Fibroblast of skin of scalp (primary cell): ENCODE measurements around the gene MUC6.

Source experiments
- DNase-seq: peaks from one replicate; pipeline ENCODE4 v3.0.0-alpha.2; 2013

Gene MUC6

DNA sequence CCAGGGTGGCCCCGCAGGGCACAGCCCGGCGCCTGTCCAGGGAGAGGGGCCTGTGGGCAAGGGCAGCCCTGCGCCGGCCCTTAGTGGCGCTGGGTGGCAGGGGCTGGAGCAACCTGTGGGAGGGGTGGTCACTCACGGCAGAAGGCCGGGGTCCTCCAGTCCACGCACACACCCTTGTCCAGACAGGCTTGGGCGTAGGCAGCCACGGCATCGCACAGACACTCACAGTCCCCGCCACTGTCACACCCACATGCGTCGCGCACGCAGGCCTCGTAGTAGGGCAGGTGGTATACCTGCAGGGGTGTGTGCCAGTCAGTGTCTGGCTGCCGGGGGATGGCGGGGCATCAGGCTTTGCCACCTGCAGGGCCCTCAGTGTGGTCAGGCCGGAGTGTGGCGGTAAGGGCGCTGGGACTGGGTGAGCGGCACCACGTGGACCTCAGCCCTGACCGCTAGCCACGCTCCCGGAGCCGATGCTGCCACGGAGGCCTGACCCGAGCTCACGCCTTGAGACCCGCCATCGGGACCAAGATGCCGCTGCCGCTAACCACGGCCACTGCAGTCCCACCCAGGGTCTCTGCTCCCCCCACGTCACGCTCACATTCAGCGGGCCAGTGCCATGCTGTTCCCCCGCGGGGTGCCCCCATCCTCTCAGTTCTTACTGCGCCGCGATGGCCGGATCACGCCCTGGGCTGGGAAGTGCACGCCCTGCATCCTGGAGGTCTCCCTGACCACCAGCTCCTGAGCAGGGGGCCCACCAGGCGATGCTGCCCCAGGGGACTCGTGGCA lies 12.5 kb downstream of the MUC6 start:
- no peak for DNase-seq

DNA sequence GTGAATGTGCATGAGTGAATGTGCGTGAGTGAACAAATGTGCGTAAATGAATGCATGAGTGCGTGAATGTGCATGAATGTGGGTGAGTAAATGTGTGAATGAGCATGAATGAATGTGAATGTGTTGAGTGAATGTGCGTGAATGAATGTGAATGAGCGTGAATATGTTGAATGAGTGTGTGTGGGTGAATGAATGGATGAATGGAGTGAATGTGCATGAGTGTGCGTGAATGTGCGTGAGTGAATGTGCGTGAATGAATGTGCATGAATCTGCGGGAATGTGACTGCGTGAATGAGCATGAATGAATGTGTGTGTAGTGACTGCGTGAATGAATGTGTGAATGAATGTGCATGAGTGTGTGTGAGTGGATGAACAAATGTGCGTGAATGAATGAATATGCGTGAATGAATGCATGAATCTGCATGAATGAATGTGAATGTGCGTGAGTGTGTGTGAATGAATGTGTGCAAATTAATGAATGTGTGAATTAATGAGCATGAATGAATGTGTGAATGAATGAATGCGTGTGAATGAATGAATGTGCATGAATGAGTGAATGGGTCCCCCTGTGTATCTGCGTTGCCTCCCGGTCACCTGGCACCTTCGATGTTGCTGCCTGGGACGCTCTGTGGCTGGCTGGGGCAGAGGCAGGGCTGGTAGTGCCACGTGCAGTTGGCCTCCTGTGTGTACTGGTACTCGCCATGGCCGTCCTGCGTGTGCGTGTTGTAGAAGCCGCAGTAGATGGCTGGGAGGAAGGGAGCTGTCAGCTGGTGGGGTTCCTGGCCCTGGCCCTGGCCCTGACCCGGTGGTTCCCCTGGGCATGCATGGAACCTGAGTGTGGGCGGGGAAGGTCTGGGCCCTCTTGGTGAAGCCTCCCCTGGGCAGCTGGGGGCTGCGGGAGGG lies 13.4 kb downstream of the MUC6 start:
- no peak for DNase-seq

DNA sequence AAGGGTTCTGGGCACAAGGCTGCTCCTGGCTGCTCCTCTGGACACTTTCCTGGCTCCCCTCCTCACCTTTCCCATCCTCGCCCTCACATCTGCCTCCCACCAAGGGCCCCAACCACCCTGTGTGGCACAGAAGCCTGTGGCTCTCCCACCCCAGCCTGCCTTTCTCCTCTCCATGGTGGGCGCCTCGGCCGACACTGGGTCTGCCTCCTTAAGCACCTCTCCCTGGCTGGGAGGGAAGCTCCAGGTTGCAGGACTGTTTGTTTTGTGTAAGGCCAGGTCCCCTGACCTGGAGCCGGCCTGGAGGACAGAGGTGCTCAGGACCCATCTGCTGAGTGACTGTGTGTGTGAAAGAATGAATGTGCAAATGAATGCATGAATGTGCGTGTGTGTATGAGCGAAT lies 14.1 kb downstream of the MUC6 start:
- no peak for DNase-seq

DNA sequence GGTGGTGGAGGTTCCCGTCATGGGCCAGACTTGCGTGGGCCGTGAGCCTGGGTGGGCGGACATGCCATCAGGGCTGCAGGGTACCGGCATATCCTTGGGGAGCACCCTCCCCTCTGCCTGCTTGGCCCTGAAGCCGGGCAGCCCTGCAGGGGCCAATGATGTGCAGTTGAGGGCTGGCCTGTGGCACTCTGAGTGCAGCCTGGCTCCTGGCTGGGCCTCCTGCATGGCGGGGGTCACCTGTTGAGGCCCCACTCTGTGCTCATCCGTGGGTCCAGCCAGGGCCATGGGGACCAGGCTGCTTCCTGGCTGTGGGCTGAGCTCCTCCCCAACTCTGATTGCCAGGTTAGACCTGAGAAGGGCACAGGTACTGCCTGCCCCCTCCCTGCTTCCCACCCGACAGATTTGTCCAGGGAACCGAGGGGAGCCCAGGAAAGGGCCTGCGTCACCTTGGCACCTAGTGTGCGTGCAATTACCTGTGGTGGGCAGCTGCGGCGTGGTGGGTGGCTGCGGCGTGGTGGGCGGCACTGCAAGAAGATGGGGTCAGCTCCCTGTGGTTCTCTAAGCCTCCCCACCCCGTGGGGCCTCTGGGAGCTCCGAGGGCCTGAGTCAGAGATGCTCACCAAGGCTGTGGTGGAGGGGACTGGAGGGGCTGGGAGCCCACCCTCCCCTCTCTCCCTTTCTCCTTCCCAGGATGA lies 16.2 kb downstream of the MUC6 start:
- no peak for DNase-seq

DNA sequence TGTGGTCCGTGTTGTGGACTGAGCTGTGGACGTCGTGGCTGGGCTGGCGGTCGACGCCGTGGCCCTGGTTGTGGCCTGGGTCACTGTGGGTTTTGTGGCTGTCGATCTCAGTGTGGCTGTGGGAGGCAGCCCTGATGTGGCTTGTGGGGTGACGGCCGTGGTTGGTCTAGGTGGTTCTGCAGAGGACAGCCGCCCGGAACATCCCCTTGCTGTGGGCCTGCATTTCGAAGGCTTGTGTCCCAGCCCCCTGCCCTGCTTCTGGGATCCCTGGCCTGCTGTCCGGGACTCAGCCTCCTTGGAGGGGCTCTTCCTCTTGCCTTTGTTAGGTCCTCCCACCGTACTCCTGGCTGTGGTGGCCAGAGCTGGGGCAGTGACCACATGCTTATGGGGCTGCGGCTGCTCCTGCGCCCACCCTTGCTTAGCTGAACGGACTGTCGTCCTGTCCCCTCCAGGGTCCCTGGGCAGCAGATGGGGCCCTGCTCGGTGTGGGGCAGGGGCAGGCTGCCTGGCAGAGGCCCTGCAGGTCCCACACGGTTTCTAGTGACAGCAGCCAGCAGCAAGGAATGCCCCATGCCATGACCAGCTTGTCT lies 17.1 kb downstream of the MUC6 start:
- DNase-seq = no peak

DNA sequence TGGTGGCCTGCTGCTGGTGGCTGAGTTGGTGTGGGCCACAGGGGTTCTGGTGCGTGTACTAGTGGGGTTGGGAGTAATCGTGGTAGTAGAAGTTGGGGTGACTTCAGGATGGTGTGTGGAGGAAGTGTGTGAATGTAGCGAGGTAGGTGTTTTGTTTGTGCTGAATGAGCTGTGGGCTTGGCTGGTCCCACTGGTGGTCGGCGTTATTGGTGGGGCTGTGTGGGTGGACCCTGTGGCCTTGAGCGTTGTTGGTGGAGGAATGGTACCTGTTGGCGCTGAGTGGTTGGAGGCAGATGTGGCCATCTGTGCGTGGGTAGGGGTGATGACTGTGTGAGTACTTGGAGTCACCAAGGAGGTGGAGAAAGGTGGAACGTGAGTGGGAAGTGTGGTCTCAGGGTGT lies 18.4 kb downstream of the MUC6 start:
- DNase-seq = no peak

DNA sequence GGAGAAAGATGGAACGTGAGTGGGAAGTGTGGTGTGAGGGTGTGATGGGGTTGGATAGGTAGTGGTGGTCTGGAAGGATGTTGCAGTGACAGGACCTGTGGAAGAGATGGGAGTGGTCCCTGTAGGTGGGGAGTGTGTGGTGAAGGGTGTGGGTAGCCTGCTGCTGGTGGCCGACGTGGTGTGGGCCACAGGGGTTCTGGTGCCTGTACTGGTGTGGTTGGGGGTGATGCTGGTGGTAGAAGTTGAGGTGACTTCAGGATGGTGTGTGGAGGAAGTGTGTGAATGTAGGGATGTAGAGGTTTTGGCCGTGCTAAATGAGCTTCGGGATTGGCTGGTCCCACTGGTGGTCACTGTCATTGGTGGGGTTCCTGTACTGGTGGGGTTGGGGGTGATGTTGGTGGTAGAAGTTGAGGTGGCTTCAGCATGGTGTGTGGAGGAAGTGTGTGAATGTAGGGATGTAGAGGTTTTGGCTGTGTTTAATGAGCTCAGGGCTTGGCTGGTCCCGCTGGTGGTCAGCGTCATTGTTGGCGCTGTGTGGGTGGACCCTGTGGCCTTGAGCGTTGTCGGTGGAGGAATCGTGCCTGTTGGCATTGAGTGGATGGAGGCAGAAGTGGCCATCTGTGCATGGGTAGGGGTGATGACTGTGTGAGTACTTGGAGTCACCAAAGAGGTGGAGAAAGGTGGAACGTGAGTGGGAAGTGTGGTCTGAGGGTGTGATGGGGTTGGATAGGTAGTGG lies 19.1 kb downstream of the MUC6 start:
- no peak for DNase-seq

DNA sequence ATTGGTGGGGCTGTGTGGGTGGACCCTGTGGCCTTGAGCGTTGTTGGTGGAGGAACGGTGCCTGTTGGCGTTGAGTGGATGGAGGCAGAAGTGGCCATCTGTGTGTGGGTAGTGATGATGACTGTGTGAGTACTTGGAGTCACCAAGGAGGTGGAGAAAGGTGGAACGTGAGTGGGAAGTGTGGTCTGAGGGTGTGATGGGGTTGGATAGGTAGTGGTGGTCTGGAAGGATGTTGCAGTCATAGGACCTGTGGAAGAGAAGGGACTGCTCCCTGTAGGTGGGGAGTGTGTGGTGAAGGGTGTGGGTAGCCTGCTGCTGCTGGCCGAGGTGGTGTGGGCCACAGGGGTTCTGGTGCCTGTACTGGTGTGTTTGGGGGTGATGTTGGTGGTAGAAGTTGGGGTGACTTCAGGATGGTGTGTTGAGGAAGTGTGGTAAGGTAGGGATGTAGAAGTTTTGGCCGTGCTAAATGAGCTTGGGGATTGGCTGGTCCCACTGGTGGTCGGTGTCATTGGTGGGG lies 19.9 kb downstream of the MUC6 start:
- DNase-seq = peak; percentile 8

DNA sequence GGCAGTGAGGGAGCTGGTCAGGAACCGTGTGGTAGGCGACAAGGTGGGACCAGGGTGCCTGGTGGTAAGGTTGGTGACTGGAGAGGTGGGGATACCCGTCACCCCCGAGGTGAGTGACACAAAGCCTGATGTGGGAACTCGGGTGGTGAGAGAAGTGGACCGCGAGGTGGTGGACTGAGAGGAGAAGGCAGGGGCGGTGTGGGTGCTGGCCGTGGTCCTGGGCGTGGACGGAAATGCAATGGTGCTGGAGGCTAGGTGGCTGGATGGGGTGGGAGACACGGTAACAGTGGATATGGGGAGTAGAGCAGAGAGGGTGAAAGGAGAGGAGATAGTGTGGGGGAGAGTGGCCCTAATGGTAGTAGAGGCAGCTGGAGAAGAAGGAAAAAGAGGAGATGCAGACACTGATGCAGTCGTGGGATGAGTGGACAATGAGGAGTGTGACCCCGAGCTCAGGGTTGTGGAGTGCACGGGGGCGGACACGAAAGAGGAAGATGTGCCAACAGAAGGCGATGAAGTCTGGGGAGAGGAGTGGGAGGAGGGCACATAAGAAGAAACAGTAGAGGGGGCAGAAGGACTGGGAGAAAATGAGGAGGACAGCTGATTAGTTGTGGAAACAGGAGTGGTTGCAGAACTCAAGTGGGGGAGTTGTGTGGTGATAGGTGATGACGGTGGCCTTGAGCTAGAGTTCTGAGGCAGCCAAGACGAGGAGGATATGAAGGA lies 20.5 kb downstream of the MUC6 start:
- no peak for DNase-seq

DNA sequence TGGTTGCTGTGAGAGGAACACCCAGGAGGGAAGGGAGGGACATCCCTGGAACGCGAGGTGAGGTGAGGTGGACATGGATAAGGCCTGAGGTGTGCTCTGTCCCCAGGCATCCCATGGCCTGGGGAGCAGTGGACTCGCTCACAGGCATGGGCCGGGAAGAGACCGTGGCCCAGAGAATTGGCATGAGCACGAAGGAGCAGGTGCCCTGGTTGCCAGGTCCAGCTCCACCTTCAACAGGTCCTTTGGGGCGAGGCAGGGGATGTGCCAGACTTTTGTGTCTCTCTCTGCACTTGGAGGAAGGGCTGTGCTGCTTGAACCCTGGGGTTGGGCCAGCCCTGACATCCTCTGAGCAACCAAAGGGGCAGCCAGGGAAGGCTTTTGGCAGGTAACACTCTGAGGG lies 21.5 kb downstream of the MUC6 start:
- DNase-seq = no peak

DNA sequence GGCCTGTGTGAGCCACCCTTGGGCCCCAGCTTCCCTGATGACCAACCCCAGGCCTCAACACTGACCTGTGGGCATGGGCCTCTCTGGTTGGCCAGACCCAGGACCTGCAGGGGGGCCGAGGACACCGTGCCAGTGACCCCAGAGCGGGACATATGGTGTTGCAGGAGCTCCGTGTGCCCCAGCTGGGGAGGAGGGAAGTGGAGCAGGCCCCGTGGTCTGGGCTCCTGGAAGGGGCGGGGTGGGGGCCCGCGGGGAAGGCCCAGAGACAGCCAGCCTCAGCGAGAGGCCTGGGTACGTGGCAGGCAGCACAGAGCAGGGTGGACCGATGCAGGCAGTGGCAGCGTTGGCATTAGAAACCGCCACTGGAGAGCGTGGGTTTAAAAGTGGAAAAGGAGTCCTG lies 22.2 kb downstream of the MUC6 start:
- no peak for DNase-seq

DNA sequence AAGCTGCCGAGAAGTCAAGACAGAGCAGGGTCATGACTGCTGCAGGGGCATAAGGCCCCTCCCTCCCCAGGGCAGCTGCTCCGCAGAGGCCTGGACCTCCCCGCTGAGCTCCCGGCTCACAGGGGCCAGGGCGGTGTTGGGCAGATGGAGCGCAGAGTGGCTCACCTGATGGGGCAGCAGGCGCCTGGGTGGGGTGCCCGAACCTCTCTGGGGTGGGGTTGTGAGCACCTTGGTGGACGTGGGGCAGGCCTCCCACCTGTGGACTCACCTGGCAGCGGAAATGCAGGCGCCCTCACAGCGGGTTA lies 22.9 kb downstream of the MUC6 start:
- DNase-seq = no peak

DNA sequence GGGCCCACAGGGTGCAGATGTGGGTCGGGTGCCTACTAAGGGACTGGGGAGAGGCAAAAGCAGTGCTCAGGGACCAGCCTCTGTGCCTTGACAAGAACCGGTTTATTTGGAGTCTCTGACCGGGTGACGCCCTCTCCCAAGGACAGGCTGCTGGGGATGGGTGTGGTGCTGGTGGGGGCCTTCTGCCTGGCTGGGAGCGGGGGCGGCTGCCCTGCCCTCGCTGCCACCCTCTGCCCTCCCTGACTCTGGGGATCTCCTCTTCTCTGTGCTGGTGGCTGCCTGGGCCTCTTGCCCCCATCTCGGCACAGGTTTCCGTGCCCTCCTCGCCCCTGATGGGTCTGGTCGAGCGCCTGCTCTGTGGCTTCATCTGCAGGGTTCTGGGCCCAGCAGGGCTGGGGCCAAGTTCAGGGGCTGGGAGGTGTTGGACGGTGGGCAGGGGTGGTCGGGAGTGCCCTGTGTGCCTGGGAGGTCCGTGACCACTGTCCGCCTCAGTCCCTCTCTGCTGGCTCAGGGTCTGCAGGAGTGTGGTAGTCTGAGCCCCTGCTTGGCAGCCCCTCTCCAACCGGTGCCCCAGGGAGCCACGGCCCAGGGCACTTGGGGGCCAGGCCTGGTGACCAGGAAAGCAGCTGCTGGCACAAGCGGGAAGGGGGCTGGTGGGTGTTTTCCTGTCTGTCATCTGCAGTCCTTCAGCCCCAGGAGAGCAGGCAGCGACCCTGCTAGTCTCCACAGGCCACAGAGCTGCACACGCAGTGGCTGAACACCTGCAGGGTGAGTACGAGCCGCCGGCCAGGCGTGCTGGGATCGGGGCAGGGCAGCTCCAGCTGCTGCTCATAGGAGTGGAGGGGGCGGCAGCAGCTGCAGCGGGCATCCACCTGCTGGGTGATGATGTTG lies 23.5 kb downstream of the MUC6 start:
- DNase-seq = no peak

DNA sequence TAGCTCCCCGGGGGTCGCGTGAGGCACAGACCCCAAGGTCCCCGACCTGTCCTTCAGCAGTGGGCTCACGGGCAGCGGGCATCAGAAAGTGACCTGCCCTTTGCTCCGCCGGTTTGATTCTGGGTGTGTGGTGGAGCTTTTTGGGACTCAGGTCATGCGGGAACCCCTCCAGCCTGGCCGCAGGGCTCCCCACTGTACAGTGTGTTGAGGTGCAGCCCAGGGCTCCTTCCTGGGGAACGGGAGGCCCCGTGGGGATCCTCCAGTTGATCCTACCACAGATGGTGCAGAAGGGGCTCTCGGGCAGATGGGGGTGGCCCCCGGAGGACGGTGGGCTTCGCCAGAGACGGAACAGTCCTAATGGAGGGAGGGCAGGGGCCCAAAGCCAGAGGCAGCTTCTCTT lies 24.2 kb downstream of the MUC6 start:
- no peak for DNase-seq

DNA sequence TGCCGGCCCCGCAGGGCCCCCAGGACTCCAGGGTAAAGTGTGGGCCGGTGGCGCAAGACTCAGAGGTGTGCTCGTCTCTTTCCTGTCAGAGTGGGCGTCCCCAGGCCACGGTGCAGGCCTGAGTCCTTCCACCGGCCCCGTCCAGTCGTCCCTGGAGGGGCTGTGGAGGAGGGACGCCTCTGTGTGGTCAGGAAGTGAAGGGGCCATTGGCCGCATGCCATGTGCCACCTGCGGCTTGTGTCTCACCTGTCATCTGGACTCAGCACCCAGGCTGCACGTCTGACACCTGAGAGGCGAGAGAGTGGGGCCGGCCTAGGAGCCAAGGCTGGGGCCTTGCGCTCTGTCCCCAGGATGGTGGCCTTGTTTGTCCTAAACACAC lies 25.2 kb downstream of the MUC6 start:
- no peak for DNase-seq

DNA sequence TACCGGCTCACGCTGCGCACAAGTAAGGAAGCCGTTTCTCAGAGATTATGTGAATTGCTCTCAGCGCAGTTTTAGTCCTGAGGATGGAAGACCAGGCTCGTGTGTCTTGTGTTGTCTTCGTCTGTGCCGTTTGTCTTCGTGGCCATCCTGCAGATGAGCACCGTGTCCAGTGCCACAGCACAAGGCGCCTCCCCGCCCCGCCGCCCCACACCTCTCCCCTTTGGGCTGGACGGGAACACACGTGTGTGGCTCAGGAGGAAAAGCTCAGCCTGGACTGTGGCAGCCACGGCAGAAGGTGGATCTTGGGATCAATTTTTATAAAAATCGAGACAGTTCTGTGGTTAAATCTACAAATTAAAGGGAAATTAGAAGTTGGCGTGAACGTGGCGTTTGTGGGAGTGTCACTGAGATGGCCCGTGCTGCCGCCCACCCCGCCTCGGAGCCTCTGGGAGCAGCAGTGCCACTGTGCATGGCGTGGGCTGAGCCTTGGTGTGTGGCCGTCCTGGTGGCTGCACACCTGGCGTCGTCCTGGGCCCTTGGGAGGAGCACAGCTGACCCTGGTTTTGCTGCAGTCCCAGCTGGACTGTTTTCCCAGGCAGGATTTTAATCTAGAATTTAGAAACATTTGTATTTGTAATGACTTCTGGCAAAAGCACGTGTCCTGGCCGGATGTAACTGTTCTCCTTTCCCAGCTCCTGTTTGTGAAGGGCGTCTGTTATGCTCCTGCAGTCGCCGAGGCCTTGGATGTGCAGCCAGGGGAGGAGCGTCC lies 25.8 kb downstream of the MUC6 start:
- DNase-seq = no peak

DNA sequence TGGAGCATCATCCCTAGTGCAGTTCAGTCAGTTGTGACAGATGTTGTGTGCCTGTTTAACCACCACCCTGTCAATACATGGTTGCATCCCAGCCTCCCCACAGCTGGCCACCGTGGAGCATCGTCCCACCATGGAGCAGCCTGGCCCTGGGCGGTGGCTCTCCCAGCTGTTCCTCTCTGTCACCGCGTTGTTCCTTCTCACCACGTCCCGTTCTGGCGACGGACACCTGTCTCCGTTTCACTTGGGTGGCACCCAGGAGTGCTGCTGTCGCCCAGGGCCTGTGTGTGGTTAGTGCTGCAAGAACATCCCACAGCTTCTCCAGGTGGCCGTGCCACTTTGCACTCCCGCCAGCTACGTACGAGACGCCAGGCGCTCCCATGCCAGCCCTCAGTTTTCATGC lies 26.5 kb downstream of the MUC6 start:
- no peak for DNase-seq

DNA sequence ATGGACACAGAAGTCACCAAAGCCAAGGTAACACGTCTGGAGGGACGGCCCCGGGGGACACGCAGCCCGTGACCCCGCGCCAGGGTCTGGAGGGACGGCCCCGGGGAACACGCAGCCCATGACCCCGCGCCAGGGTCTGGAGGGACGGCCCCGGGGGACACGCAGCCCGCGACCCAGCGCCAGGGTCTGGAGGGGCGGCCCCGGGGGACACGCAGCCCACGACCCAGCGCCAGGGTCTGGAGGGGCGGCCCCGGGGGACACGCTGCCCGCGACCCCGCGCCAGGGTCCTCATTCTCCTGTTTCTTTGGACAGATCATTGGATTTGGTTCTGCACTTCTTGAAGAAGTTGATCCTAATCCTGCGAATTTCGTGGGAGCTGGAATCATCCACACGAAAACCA lies 27.1 kb downstream of the MUC6 start:
- no peak for DNase-seq

DNA sequence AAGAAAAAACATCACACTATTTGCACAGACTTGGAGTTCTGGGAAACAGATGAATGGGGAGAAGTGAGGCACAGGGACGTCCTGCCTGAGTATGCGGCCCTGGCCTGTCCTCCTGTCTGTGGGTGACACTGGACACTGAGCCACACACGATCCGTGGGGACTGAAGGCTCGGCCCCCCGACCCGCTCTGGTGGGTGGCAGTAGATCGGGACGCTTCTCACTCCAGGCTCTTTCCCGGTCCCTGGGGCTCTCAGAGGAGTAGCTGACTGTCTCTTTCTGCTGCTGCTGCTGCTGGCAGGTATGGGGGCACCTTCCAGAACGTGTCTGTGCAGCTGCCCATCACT lies 27.7 kb downstream of the MUC6 start:
- no peak for DNase-seq
